HepG2 (cell line): ENCODE results near the gene BAHCC1. TPM values are rescaled to one million over a fixed set of nuclear protein-coding genes. Genes with fewer than 3 reads are reported as not detected.

Experiments used
- ATAC-seq: fragments of 200-7000 bp; cut with Tn5 transposase; 3 replicates; pipeline ENCODE4 v1.9.1; 2020; ENCODE audit warnings: mild to moderate bottlenecking, moderate library complexity
- BruUV-seq: library from RNA; stranded (reverse); fragments of 400-500 nt; replicated peaks from 2 replicates; lab custom pipeline; 2021; lab: Mats Ljungman, UMichigan
- CTCF ChIA-PET: fragments of 300-600 bp; formaldehyde crosslinking; extraction: SDS; loops from one replicate; lab custom pipeline; 2021; ENCODE audit warnings: low total read pairs, inconsistent platforms, low intra/inter-chr PET ratio; lab: Yijun Ruan, JAX
- POLR2A ChIA-PET: fragments of 350-600 bp; sonication (Branson Sonifier 250); formaldehyde crosslinking; loops from one replicate; lab custom pipeline; 2020; ENCODE audit warnings: antibody characterized with exemption, inconsistent platforms; lab: Yijun Ruan, JAX
- DNase-seq: peaks from one replicate; pipeline ENCODE4 v3.0.0-alpha.2; 2015; ENCODE audit warnings: low spot score
- FAIRE-seq: peaks from 3 replicates; lab custom pipeline; 2011; peaks lifted over from hg19 to GRCh38; lab: Jason Lieb, UNC
- H2AFZ ChIP-seq: one replicate; pipeline ENCODE4 v1.6.1; 2011; ENCODE audit warnings: low read length, inconsistent platforms
- H3K27ac ChIP-seq: fragments of 300-600 bp; 3 replicates; pipeline ENCODE4 v1.8.0; 2011; ENCODE audit warnings: mixed run types, mild to moderate bottlenecking, mixed read lengths, low read length, inconsistent platforms; ENCODE audit not compliant: insufficient read depth; ENCODE audit errors: extremely low read length
- H3K27me3 ChIP-seq, 2 experiments: fragments of 200-600 bp in 1 of 2; 2 replicates in 1 of 2; 3 replicates in 1 of 2; pipeline versions ENCODE4 v1.6.0 to v1.8.0; 2011; ENCODE audit warnings: low read length in 2 of 2, mild to moderate bottlenecking in 2 of 2, moderate library complexity in 2 of 2, inconsistent platforms in 1 of 2; ENCODE audit not compliant: insufficient read depth in 2 of 2, control insufficient read depth in 1 of 2
- H3K36me3 ChIP-seq, 2 experiments: fragments of 200-600 bp in 1 of 2; replicated peaks in 1 of 2; 2 replicates in 1 of 2; 3 replicates in 1 of 2; pipeline versions ENCODE4 v1.5.1 to v1.8.0; 2011; ENCODE audit warnings: low read length in 2 of 2, inconsistent platforms in 1 of 2; ENCODE audit not compliant: insufficient read depth in 2 of 2, control insufficient read depth in 1 of 2
- H3K4me1 ChIP-seq: 2 replicates; pipeline ENCODE4 v1.5.1; 2012; ENCODE audit warnings: low read length, inconsistent platforms; ENCODE audit not compliant: insufficient read depth
- H3K4me2 ChIP-seq: 2 replicates; pipeline ENCODE4 v1.6.0; 2011; ENCODE audit warnings: low read depth, low read length, inconsistent platforms
- H3K4me3 ChIP-seq, 3 experiments: fragments of 200-600 bp in 1 of 3; sonication (generic), shearing (Covaris generic) in 1 of 3; replicated peaks in 1 of 3; 2 replicates each; pipeline ENCODE4 v1.5.1; 2011 to 2016; ENCODE audit warnings: low read length in 3 of 3, inconsistent platforms in 2 of 3, low read depth in 2 of 3, mild to moderate bottlenecking in 2 of 3, control low read depth in 1 of 3, mixed read lengths in 1 of 3; ENCODE audit not compliant: insufficient read depth in 1 of 3
- H3K79me2 ChIP-seq: one replicate; pipeline ENCODE4 v1.6.1; 2011; ENCODE audit warnings: low read length, inconsistent platforms; ENCODE audit not compliant: insufficient read depth
- H3K9ac ChIP-seq: 2 replicates; pipeline ENCODE4 v1.6.0; 2011; ENCODE audit warnings: mild to moderate bottlenecking, low read depth, low read length, inconsistent platforms; ENCODE audit not compliant: insufficient read depth
- H3K9me3 ChIP-seq: 2 replicates; pipeline ENCODE4 v1.5.1; 2012; ENCODE audit warnings: mild to moderate bottlenecking, low read length
- H4K20me1 ChIP-seq: 2 replicates; pipeline ENCODE4 v1.6.0; 2011; ENCODE audit warnings: inconsistent platforms, mild to moderate bottlenecking, low read length, moderate library complexity; ENCODE audit not compliant: insufficient read depth
- CCAR2 ChIP-seq: fragments of 200-400 bp; formaldehyde crosslinking; optimal IDR thresholded peaks from 2 replicates; pipeline ENCODE3; 2018; ENCODE audit warnings: low read depth, mild to moderate bottlenecking, low read length, moderate library complexity
- GZF1 ChIP-seq: sonication (generic); formaldehyde crosslinking; IDR thresholded peaks from 2 replicates; pipeline ENCODE4 v1.5.1; 2020; ENCODE audit warnings: mild to moderate bottlenecking, missing genetic modification reagents
- JUN ChIP-seq: sonication (generic); formaldehyde crosslinking; IDR thresholded peaks from 2 replicates; pipeline ENCODE4 v1.4.0; 2020; ENCODE audit warnings: mild to moderate bottlenecking, missing genetic modification reagents
- KMT2A ChIP-seq: sonication (generic); formaldehyde crosslinking; IDR thresholded peaks from 2 replicates; pipeline ENCODE4 v1.4.0; 2020; ENCODE audit warnings: missing genetic modification reagents
- MXI1 ChIP-seq: IDR thresholded peaks from 3 replicates; pipeline ENCODE4 v1.6.1; 2012; ENCODE audit warnings: low read depth, low read length, inconsistent platforms, borderline replicate concordance
- ONECUT2 ChIP-seq: sonication (generic); formaldehyde crosslinking; IDR thresholded peaks from 2 replicates; pipeline ENCODE4 v1.4.0; 2020; ENCODE audit warnings: missing genetic modification reagents
- PHF5A ChIP-seq: IDR thresholded peaks from one replicate; pipeline ENCODE4 v1.6.1; 2018; ENCODE audit warnings: low read depth, missing genetic modification reagents; ENCODE audit not compliant: unreplicated experiment
- SMAD3 ChIP-seq: sonication (generic); formaldehyde crosslinking; IDR thresholded peaks from 2 replicates; pipeline ENCODE4 v1.4.0; 2020; ENCODE audit warnings: missing genetic modification reagents
- SP1 ChIP-seq, 2 experiments: fragments of 450-650 bp in 1 of 2; sonication (generic) in 1 of 2; formaldehyde crosslinking in 1 of 2; IDR thresholded peaks; 2 replicates each; pipeline versions ENCODE4 v1.4.0 to v1.6.1; 2016 to 2020; ENCODE audit warnings: missing genetic modification reagents in 1 of 2
- ZBTB10 ChIP-seq: sonication (generic); formaldehyde crosslinking; IDR thresholded peaks from 2 replicates; pipeline ENCODE4 v1.4.0; 2020; ENCODE audit warnings: missing genetic modification reagents, borderline replicate concordance
- ZKSCAN5 ChIP-seq: sonication (generic); formaldehyde crosslinking; IDR thresholded peaks from 2 replicates; pipeline ENCODE4 v1.5.1; 2020; ENCODE audit warnings: mild to moderate bottlenecking, missing genetic modification reagents
- ZNF484 ChIP-seq: sonication (generic); formaldehyde crosslinking; IDR thresholded peaks from 2 replicates; pipeline ENCODE4 v1.5.1; 2020; ENCODE audit warnings: mild to moderate bottlenecking, low read depth, missing genetic modification reagents, borderline replicate concordance
- ZNF570 ChIP-seq: sonication (generic); formaldehyde crosslinking; IDR thresholded peaks from 2 replicates; pipeline ENCODE4 v1.4.0; 2020; ENCODE audit warnings: mild to moderate bottlenecking, missing genetic modification reagents, borderline replicate concordance
- ZNF576 ChIP-seq: sonication (generic); formaldehyde crosslinking; IDR thresholded peaks from 2 replicates; pipeline ENCODE4 v1.4.0; 2020; ENCODE audit warnings: mild to moderate bottlenecking, missing genetic modification reagents
- WGBS: methylation state at CpG from one replicate; pipeline ENCODE4 v1.1.6; 2017; ENCODE audit warnings: low lambda C conversion rate; 5-methylcytosine and 5-hydroxymethylcytosine counted together
- in situ Hi-C: cut with HindIII; loops from 2 replicates; pipeline ENCODE4 v1.10.0; 2017; ENCODE audit warnings: low pct_unique_long_range_greater_than_20kb; ENCODE audit not compliant: extremely low pct_ligation_motif_present
- intact Hi-C: fragments of 100-400 bp; cut with micrococcal nuclease; formaldehyde crosslinking; loops from one replicate; pipeline ENCODE4 v1.10.0; 2022; ENCODE audit not compliant: unreplicated experiment
- polyA plus RNA-seq, 8 experiments: library from polyadenylated mRNA; depleted of rRNA in 3 of 8; stranded (reverse) in 7 of 8; unstranded in 1 of 8; fragments of >200 nt; fragmentation: Illumina TruSeq in 4 of 8; extraction: Trizol in 4 of 8; gene quantifications; 2 replicates each; pipeline versions ENCODE4 v1.2.1 to v1.2.3, GENCODE V29; 2011 to 2016; ENCODE audit warnings: low read depth in 4 of 8, missing spikeins in 1 of 8, mixed read lengths in 1 of 8; ENCODE audit not compliant: insufficient read depth in 1 of 8
- total RNA-seq, 5 experiments: library from RNA; depleted of rRNA; stranded (reverse); fragments of >200 nt; fragmentation: Illumina TruSeq; extraction: Trizol; gene quantifications; 2 replicates each; pipeline ENCODE4 v1.2.3, GENCODE V29; 2016; ENCODE audit warnings: low read depth in 1 of 5
- TF ChIP-seq, protein P1 (sequence below): sonication (generic); formaldehyde crosslinking; IDR thresholded peaks from 2 replicates; pipeline ENCODE4 v1.5.0; 2020; ENCODE audit warnings: missing genetic modification reagents
- TF ChIP-seq, protein P2 (sequence below): sonication (generic); formaldehyde crosslinking; IDR thresholded peaks from 2 replicates; pipeline ENCODE4 v1.8.1; 2023; ENCODE audit warnings: mild to moderate bottlenecking, missing genetic modification reagents, borderline replicate concordance

The BAHCC1 gene
- total and polyA plus RNA-seq, 2 of the 13 experiments (the other 11 are each of a cell fraction or from before 2014, with no cell fraction given), result 1.4 to 1.7 TPM

DNA sequence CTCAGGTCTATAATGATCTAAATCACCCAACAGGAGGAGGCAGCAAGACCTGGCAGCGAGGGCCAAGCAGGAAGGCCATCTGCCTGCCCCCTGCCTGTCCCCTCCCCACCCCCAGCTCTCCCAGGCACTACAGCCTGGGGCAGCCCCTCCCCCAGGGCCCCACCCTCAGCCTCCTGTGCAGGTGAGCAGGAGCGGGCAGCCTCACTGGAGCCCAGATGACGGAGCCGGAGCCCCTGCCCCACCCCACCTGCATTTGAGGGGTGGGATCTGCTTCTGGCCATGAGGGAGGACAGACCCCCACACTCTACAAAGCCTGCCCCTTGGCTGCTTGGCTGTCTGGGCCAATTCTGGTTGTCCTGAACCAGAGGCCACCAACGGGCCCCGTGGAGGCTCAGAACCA is 12.4 kb upstream of the BAHCC1 start:
- TF ChIP-seq ZNF570 (CRISPR knock-in tag) (no peak), MXI1 (no peak), PHF5A (CRISPR knock-in tag) (no peak), ONECUT2 (CRISPR knock-in tag) (no peak), SP1 (IDR thresholded peaks at IDR 0.05) (no peak), SP1 (CRISPR knock-in tag; IDR thresholded peaks at IDR 0.05) (no peak), KMT2A (CRISPR knock-in tag) (no peak), ZNF484 (CRISPR knock-in tag) (no peak), ZBTB10 (CRISPR knock-in tag) (no peak), ZKSCAN5 (CRISPR knock-in tag) (no peak), SMAD3 (CRISPR knock-in tag) (no peak), GZF1 (no peak), CCAR2 (no peak), JUN (CRISPR knock-in tag) (no peak), ZNF576 (no peak)
- TF ChIP-seq, protein P1, sequence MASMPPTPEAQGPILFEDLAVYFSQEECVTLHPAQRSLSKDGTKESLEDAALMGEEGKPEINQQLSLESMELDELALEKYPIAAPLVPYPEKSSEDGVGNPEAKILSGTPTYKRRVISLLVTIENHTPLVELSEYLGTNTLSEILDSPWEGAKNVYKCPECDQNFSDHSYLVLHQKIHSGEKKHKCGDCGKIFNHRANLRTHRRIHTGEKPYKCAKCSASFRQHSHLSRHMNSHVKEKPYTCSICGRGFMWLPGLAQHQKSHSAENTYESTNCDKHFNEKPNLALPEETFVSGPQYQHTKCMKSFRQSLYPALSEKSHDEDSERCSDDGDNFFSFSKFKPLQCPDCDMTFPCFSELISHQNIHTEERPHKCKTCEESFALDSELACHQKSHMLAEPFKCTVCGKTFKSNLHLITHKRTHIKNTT (CRISPR knock-in tag), result no peak
- TF ChIP-seq, protein P2, sequence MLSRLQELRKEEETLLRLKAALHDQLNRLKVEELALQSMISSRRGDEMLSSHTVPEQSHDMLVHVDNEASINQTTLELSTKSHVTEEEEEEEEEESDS (CRISPR knock-in tag), result no peak
- no peak for DNase-seq
- Histone ChIP-seq H3K9me3 (no peaks in the 10 kb centered on the region), H3K27ac (no peak overlapping the region), H3K27me3 (peaks cover 21 to 82% of the 10 kb centered on the region in 2 experiments), H3K9ac (no peak overlapping the region), H3K36me3 (no peaks in the 10 kb centered on the region), H3K4me1 (peaks cover 28% of the 10 kb centered on the region), H2AFZ (no peak overlapping the region), H3K79me2 (no peaks in the 10 kb centered on the region), H3K4me3 (no peak overlapping the region), H3K4me2 (no peak overlapping the region), H4K20me1 (no peaks in the 10 kb centered on the region; the same call in 1 of the 2 replicates)
- POLR2A ChIA-PET, result no interaction called here
- no TSS peak for BruUV-seq
- no peak for ATAC-seq
- CTCF ChIA-PET, result no interaction called here
- in situ Hi-C loops, result no loop called here
- no peak for FAIRE-seq
- intact Hi-C loops, result no loop called here
- 47% methylated on average over 2 of the region's 6 CpGs for WGBS
